NCI-H2107 treated with DMSO at 0.1 percent for 48 hours (cell line): ENCODE measurements around the gene GRAMD4.

ENCODE experiments used
- DNase-seq: peaks from one replicate; lab custom pipeline; 2025; ENCODE audit not compliant: unreplicated experiment; lab: John Stamatoyannopoulos, UW

The GRAMD4 gene

DNA sequence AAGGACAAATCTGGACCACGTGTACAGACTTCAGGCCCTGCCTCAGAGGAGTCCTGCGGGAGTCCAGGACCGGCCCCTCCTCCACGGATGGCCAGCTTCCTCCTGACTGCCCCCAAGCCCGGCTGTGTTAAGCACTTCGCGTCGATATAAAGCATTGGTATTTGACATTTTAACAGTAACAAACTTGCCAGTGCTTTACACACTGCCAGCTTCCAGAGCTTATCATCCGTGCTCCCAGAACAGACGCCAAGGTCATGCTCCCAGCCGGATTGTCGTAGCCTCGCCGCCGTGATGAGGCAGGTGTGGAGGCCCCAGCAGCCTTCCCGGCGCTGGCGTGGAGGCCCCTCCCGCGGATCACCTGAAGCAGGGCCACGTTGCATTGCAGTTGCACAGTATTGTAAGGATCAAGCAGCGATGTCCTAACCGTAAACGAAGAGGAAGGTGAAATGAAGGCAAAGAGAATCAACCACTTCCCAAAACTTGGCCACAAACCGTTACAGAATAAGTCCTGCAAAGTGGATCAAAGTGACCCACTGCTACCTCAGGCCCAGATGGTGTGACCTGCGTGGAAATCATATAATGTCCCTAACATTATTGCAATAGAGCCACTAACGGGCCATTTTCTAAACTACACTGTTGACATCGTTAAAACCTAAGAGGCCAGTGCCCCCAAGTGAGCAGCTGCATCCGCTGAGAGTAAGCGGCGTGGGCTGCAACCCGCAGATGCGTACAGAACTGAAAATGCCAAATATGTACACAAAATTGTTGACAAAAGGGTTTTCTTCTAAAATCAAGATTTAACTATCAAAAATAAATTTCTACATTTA lies 66.2 kb downstream of the GRAMD4 start:
- no peak for DNase-seq

DNA sequence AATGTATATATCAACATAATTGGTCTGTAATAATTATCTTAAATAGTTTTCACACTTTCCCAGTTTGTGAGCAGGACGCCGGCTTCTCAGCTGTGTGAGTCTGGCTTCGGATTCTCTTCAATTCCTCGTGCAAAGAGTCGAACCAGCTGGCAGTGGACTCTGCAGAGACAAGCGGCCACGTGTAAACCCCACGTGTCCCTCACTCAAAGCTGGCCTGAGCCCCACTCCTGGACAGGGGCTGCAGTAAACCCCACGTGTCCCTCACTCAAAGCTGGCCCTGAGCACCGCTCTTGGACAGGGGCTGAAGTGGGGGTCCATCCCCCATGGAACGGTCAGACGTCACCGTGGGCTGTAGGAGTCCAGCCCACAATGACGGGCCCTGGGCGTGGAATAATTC lies 66.9 kb downstream of the GRAMD4 start:
- no peak for DNase-seq

DNA sequence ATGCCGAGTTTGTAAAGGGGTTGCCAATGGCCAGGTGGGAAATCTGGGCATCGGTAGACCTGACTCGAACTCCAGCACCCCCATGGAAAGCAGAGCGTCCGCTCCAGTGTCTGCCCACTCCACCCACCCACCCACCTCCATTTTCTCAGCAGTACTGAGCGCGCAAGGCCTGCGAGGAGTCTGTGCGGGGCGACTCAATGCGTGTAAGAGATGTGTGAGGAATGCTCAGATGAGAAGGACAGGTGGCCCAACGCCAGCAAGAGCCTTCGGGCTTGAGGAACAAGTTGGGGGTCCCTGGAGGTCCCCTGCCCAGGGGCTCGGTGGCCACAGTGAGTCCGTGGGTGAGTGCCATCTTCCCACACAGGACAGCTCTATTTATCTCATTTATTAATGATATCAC lies 67.3 kb downstream of the GRAMD4 start:
- DNase-seq: no peak

DNA sequence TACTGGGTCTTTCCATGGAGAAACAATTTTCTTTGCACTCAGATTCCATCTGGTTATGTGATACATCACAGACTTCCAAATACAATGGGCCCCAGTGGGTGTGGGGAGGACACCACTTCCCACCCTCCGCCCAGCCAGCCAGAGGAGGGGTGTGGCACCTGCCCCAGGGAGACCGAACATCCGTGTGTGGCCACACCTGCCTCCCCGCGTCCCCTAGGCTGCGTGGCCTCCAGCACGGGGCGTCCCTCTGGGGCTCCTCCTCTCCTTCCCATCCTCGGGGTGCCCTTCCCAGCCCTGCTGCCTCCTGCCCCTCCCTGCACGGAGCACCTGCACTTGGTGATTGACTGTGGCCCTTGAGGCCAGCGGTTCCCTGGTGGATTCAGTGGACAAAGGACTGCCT lies 68.8 kb downstream of the GRAMD4 start:
- DNase-seq: peak; percentile 65

DNA sequence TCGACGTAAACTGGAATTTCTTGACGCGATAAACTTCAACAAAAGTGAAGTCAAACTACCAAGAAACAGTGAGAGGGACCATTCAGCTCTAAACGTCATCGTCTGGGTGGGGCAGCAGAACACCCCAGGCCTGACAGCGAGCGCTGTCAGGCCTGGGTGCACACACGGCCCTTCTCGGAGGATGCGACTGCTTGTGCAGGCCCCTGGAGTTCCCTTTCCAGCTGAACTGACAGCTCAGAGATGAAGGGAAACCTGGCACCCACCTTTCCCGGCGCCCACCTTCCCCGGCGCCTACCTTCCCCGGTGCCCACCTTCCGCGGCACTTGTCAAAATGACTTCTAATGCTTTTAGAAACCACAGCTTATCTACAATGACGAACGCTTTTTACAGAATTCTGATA lies 70.0 kb downstream of the GRAMD4 start:
- DNase-seq: no peak

DNA sequence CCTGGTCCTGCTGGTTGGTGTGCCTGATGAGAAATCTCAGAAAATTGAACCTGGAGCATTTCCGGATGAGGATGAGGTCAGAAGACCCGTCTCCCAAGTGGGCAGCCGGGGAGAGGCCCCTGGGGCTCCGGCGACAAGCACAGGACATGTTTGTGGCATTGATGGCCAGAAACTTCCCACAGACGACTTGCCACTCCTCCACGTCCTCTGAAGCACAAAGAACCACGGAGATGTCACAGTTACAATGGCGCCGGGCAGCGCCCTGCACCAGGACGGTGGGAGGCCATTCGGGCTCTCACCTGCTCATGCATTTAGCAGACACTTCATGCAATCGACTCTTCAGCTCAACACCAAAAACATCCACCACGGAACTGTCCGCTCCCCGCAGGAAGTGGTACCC lies 71.4 kb downstream of the GRAMD4 start:
- DNase-seq: no peak

DNA sequence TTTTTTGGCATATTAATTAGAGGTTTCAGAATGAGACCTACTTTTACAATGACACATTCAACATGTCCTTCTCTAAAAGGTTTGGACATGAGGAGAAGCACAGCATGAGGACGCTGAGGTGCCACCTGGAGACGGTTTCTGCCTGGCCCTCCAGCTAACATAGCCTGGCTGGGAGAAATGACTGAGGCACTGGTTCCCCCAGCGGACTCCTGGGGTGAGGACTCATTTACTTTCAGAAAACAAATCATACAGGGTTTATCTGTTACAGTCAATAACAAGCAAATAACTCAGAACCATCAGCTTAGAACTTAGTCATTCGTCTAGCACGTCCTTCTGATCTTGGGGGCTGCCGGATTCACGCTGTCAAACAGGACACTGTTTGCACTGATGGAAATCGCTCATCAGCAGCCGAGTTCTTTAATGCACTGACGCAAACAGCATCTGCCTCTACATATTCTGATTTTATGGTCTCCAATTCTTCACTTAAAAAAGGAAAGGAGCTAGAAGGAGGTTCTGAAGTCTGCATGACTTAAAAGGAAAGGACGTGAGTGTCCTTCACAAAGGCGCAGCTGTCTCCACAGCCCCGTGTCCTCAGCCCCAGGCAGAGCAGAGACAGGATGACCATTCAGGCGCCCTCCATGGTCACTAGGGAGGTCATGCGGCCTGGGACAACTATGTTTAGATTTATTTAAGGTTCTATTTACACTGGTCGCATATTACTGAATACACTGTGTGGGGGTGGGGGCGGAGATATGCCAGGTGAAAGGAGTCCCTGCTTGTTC lies 73.6 kb downstream of the GRAMD4 start:
- DNase-seq: peak; percentile 25

DNA sequence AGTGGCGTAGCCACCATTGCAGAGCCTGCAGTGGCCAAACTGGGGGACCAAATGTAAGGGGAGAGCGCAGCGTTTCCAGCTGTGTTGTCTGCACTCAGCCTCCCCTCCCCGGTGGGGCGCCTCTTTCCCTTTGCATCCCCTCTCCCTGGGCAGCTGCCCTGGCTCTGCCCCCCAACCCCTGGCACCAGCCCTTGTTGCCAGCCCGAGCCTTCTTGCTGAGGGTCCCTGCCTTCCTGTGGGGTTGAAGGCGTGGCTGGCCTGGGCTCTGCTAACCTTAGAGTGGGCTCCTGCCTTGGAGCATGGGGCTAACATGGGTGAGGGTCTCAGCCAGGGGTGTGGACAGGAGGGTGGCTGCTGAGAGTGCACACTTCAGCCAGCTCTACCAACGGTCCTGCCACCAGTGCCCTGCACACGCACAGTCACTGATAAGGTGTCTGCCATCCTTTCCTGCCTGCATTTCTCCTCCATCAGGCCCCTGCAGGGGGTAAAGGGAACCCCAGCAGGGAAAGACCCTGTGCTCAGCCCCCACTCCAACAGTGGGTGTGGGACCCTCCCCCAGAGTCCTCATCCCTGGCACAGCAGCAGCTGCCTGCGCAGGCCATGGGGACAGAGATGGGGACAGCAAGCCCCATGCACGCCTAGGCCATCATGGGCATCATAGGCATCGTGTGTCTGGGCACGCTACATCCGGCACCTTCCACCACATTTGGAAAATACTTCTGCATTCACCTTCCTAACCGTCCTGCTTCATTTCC lies 74.4 kb downstream of the GRAMD4 start:
- DNase-seq: no peak

DNA sequence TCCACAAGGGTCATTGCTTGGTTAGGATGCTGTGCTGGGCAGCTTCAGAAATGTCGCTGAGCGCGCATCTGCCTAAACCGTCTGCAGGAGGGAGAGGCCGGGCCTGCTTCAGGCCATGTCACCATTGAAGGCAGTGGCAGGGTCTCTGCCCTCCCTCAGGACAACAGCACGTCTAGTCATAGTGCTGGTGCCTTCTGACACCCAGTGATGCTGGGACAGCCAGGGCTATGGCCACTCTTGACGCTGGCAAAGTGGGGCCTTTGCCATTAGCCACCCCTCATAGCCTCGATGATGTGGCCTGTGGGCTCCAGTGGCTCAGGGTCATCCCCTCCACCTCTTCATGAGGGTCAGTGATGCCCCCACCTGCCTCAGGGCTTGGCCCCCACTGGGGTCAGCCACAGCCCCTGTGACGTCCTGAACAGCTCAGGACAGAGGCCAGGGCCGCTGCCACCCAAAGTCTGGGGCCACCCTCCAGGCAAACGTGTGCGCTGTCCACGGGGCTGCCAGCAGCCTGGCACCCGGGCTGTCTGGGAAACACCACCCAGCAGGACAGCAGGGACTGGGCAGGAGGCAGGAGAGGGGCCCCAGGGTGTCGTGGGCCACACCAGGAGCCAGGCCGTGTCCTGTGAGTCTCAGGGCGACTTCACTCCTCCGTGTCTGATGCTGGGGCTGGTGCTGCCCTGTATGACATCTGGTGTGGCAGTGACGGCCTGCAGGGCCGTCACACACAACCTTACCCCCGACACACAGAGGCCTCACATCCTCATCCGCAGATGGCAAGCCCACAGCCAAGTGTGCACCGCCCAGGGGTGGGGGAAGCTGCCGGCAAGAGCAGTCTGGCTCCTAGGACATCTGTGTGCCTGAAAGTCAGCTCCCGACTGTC lies 75.4 kb downstream of the GRAMD4 start:
- no peak for DNase-seq

DNA sequence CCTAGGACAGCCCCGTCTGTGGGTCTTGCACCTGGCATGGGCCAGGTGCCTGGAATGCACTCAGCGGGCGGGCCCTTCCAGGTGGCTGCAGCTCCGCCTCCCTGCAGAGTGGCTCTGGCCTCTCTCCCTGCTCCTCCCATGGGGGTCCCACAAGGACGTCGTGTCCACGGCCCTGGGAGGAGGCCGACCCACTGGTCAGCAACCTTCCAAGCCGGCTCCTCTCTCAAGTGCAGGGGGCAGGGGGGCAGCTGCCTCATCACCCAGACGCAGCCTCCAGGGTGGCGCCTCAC lies 76.0 kb downstream of the GRAMD4 start:
- DNase-seq: peak; percentile 63

DNA sequence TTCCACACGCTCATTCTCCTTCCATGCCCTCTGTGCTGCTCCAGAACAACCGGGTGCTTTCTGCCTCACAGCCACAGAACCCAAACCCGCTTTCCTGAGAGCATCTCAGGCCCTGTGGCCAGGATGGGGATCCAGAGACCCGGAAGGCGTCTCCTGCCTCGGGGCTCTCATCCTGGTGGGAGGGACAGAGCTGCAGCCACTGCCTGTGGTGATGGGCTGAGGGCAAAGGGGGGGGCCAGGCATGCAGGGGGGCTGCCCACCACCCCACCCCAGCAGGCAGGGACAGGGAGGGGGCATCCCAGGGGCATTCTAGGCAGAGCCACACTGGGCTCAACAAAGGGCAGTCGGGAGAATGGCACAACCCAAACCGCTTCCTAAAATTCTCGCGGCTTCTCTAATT lies 76.4 kb downstream of the GRAMD4 start:
- DNase-seq: no peak

DNA sequence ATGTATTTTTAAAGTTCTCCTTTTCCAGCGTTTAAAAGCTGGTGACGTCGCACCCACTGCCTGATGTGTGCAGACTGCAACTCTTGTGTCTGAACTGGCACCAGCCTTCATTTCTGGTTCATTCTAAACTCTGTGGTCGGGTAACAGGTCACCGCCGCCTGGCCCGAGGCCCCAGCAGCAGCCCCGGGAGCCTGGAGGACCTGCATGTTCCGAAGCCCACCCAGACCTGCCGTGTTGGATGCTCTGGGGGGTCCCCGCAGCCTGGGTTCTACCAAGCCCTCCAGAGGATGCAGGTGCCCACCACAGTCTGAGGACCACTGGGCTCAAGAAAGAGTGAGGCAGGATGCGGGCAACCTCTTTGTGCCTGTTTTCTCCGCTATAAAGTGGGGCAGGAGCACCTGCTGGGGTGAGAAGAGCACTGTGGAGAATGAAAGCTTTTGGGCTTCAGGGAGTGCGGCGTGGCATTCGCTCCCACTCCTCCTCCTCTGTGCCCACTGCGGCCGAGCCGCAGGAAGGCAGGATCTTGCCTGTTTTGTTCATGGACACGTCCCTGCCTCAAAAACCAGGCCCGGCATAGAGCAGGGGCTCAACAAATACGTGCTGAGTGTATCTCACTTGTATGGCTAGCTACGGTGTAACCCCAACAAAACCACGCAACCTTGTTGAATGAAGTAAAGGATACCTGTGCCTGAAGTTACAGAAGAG lies 77.8 kb downstream of the GRAMD4 start:
- no peak for DNase-seq

DNA sequence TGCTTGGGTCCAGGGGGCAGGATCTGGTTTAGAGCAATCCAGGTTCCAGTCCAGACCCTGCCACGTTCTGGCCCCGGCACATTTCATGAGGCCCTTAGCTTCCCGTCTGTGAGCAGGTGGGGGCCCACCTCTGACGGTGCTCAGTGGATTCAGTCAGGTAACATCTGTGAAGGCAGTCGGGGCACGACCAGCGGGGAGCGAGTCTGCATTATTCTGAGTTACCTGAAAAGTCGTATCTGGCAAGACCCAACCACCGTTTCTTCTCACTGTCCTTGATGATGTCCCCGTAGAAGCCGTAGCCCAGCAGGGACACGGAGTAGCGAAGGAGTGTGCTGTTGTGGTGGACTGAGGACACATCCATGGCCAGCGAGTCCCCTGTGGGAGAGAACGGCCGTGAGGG lies 78.9 kb downstream of the GRAMD4 start:
- DNase-seq: no peak

DNA sequence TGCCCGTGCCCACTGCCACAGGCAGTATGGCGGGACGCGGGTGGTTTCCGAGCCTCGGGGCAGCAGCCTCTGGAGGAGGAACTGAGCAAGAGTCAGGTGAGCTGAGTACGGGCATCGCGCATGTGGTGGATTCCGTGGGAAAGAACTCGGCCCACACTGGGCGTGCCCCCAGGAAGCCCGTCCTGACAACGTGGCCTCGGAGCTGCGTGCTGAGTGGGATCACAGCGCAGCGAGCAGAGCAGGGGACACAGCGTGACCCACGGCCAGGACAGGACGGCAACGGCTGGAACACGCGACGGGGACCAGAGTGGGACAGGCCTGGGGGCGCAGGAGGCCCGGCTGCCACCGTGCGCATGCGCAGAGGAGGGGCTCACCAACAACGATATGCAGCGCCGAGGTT lies 81.1 kb downstream of the GRAMD4 start:
- no peak for DNase-seq

DNA sequence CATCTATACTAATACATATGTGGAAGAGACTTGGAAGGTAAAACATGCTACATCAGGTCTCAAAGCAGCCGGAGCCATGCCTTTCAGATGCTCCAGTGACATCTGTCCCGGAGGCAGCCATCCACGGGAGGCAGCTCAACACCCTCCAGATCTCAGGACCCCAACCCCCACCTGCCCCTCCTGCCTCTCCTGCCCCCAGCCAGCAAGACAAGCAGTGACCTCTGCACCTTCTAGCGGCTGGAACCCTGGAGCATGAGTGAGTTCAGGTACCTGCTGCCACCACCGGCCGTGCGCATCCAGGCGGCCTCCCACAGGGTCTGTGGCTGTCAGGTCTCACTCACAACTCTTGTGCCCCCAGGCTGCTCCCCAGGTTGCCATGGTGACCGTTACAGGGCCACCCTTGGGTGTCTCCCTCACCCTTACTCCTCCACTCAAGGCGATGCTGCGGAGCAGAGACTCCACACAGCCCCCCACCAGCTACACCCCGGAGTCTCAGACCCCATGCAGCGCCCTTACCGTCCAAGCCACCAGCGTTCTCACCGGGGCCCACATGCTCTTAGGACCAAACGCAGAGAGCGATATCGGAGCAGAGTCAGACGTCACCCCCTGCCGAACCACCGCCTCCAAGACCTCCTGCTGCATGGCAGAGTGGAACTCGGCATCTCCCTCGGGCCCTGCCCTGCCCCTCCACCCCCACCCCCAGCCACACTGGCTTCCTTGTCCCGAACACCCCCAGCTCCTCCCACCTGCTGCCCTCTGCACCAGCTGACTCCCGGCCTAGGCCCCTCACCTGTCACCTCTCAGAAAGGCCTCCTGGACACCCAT lies 83.2 kb downstream of the GRAMD4 start:
- no peak for DNase-seq

DNA sequence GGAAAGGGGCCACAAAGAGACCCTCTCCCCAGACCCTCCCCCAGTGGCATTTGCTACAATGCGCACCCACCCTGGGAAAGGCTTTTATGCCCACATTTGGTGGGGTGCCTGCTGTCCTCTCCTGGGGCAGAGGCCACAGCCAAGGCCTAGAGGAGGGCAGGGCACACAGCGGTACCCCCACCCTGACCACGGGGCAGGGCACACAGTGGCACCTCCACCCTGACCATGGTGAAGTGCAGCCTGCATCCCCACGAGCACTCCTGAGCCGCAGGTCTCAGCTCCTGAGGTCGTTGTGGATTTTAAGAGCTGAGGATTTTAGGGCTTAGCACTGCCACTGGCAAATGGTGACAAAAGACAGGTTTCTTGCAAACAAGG lies 83.8 kb downstream of the GRAMD4 start:
- DNase-seq: no peak

DNA sequence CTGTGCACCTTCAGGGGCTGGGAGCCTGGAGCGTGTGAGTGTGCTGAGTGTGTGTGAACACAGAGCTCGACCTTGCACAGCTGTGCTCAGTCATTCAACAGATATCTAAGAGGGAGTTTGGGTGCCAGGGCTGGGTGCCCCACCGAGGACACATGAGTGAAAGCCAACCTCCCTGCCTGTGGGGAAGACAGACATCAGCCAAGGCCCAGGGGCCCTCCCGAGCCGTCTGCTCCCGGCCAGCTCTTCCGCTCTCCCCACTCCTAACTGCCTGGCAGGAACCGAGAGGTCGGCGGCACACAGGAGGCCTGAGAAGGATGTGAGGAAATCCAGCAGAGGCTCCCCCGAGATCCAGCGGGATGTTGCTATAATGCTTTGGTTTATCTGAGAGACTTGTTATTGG lies 85.9 kb downstream of the GRAMD4 start:
- DNase-seq: no peak

DNA sequence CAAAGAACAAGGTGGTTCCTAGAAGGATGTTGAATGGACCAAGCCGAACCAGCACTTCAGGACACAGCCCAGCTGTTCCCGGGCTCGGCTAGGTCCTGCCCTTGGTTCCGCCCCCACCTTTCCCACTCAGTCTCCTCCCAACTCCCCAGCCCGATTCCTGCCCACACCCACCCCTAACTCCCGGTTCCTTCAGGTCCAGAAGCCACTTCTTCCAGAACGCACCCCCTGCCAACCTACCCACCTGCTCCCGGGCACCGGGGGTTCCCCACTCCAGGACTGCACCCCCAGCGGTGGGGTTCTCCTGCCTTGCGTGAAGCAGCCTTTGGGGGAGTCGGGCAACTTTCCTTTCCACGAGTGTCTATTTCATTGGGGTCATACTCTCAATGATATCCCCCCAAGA lies 87.1 kb downstream of the GRAMD4 start:
- no peak for DNase-seq

DNA sequence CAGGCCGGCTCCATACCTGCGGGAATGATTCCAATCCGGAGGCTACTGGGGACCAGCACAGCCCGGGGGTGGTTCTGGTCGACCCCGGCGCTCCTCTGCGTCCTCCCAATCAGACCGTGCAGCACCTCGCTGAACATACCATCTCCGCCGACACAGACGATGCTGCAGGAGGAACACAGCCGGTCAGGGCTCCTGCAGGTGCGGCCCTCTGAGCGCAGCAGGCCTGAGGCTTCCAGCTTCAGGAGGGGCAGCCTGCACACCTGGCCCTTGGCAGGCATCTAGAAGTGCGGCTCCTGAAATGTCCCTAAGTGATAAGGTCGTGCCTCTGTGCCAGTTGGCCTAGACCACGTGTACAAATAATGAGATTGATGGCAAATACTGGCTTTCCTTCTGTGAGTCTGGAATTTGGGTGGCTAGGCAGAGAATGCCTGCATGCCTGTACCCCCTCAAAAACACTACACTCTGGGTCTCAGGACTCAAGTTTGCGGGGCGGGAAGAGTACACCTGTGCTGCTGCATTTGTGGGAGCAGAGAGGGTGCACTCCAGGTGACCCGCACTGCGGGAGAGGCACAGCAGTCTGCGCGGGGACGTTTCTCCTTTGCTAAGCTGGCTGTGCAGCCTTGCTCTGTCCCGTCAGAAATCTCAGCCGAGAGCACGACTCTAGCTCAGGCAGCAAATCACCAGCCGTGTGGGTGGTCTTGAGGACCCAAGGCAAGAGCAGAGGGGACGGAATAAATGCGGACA lies 87.8 kb downstream of the GRAMD4 start:
- no peak for DNase-seq
